HG03025 (cell line): Measurements from ENCODE around the gene PKNOX2.

Experiments
- ATAC-seq: cut with Tn5 transposase; IDR thresholded peaks from one replicate; pipeline ENCODE4 v1.9.1; 2021; ENCODE audit warnings: mild to moderate bottlenecking, moderate library complexity; ENCODE audit not compliant: unreplicated experiment, low FRiP score

The PKNOX2 gene

GRCh38 chr11:125275905-125276618 is 111.5 kb downstream of the PKNOX2 start:
- ATAC-seq, result no peak

- ATAC-seq, result no peak
Measured at GRCh38 chr11:125276619-125276976, 112.0 kb downstream of the PKNOX2 start.

GRCh38 chr11:125279676-125280418 is 115.3 kb downstream of the PKNOX2 start:
- ATAC-seq, result no peak

- no peak for ATAC-seq
Measured at GRCh38 chr11:125280646-125281045, 116.1 kb downstream of the PKNOX2 start.

- ATAC-seq, result no peak
Measured at GRCh38 chr11:125281831-125282595, 117.5 kb downstream of the PKNOX2 start.

- ATAC-seq, result no peak
Measured at GRCh38 chr11:125282596-125282914, 118.0 kb downstream of the PKNOX2 start.

- no peak for ATAC-seq
Measured at GRCh38 chr11:125284245-125284850, 119.8 kb downstream of the PKNOX2 start.

GRCh38 chr11:125285844-125286243 is 121.3 kb downstream of the PKNOX2 start:
- ATAC-seq, result no peak

GRCh38 chr11:125286486-125286885 is 121.9 kb downstream of the PKNOX2 start:
- ATAC-seq, result no peak

- ATAC-seq, result no peak
Measured at GRCh38 chr11:125287491-125288210, 123.1 kb downstream of the PKNOX2 start.

- ATAC-seq, result no peak
Measured at GRCh38 chr11:125289419-125290098, 125.0 kb downstream of the PKNOX2 start.

GRCh38 chr11:125290263-125290662 is 125.7 kb downstream of the PKNOX2 start:
- no peak for ATAC-seq

GRCh38 chr11:125292100-125292499 is 127.5 kb downstream of the PKNOX2 start:
- ATAC-seq, result no peak

GRCh38 chr11:125293596-125293995 is 129.0 kb downstream of the PKNOX2 start:
- ATAC-seq, result no peak

GRCh38 chr11:125295931-125296330 is 131.4 kb downstream of the PKNOX2 start:
- no peak for ATAC-seq

GRCh38 chr11:125297346-125297915 is 132.9 kb downstream of the PKNOX2 start:
- ATAC-seq, result no peak

GRCh38 chr11:125299061-125299615 is 134.6 kb downstream of the PKNOX2 start:
- no peak for ATAC-seq

- ATAC-seq, result no peak
Measured at GRCh38 chr11:125299821-125300220, 135.3 kb downstream of the PKNOX2 start.

- ATAC-seq, result no peak
Measured at GRCh38 chr11:125300791-125301218, 136.3 kb downstream of the PKNOX2 start.
